HCT116 (cell line): ENCODE data around the gene PRDX2. TPM values are rescaled to one million over a fixed set of nuclear protein-coding genes. Genes with fewer than 3 reads are reported as not detected.

Experiments used
- ATAC-seq: fragments of 200-7000 bp; cut with Tn5 transposase; 2 replicates; pipeline ENCODE4 v1.9.1; 2020; ENCODE audit warnings: mild to moderate bottlenecking, moderate library complexity
- BruUV-seq: library from RNA; stranded (reverse); fragments of 400-500 nt; replicated peaks from 2 replicates; lab custom pipeline; 2021; lab: Mats Ljungman, UMichigan
- CTCF ChIA-PET: fragments of 300-600 bp; sonication (Branson Sonifier 250); formaldehyde crosslinking; loops from one replicate; lab custom pipeline; 2021; ENCODE audit warnings: antibody characterized with exemption; lab: Charles Lee
- POLR2A ChIA-PET: fragments of 300-600, 350-600 bp; sonication (Branson Sonifier 250); formaldehyde crosslinking; loops from one replicate; lab custom pipeline; 2021; ENCODE audit warnings: antibody characterized with exemption; lab: Charles Lee
- RAD21 ChIA-PET, 2 experiments: fragments of 300-600 bp; sonication (Branson Sonifier 250); formaldehyde crosslinking; loops; one replicate each; lab custom pipeline; 2023; ENCODE audit warnings: low total read pairs in 2 of 2; ENCODE audit not compliant: uncharacterized antibody in 2 of 2, unreplicated experiment in 2 of 2, low non-redundant PET in 1 of 2; lab: Charles Lee
- DNase-seq: peaks from one replicate; pipeline ENCODE4 v3.0.0-alpha.2; 2010; ENCODE audit warnings: low read depth, low spot score
- H2AFZ ChIP-seq: fragments of 200-600 bp; shearing (Covaris generic), sonication (generic); 2 replicates; pipeline ENCODE4 v1.6.1; 2017; ENCODE audit warnings: low read depth, mixed run types, mixed read lengths, antibody characterized with exemption, low read length; ENCODE audit not compliant: poor library complexity, severe bottlenecking
- H3K27ac ChIP-seq: 2 replicates; pipeline ENCODE4 v1.5.1; 2012; ENCODE audit warnings: low read depth, low read length
- H3K27me3 ChIP-seq: fragments of 200-600 bp; sonication (generic); 2 replicates; pipeline ENCODE4 v1.6.1; 2016; ENCODE audit warnings: mixed run types, low read length, mixed read lengths; ENCODE audit not compliant: insufficient read depth
- H3K36me3 ChIP-seq, 2 experiments: fragments of 200-500 bp in 1 of 2; fragments of 200-600 bp in 1 of 2; sonication (Bioruptor generic) in 1 of 2; sonication (generic) in 1 of 2; 2 replicates each; pipeline versions ENCODE4 v1.5.1 to v1.6.1; 2014 to 2016; ENCODE audit warnings: low read length in 2 of 2, inconsistent platforms in 1 of 2, mixed read lengths in 1 of 2, mixed run types in 1 of 2; ENCODE audit not compliant: insufficient read depth in 2 of 2, control insufficient read depth in 1 of 2
- H3K4me1 ChIP-seq, 2 experiments: fragments of 200-600 bp in 1 of 2; sonication (generic) in 1 of 2; 2 replicates each; pipeline versions ENCODE4 v1.5.1 to v1.6.1; 2012 to 2017; ENCODE audit warnings: low read length in 2 of 2, inconsistent platforms in 1 of 2, mild to moderate bottlenecking in 1 of 2, mixed read lengths in 1 of 2, mixed run types in 1 of 2, moderate library complexity in 1 of 2; ENCODE audit not compliant: insufficient read depth in 2 of 2, control insufficient read depth in 1 of 2
- H3K4me2 ChIP-seq: fragments of 200-600 bp; sonication (generic); 2 replicates; pipeline ENCODE4 v1.6.1; 2017; ENCODE audit warnings: mixed run types, low read length, mixed read lengths
- H3K4me3 ChIP-seq, 2 experiments: fragments of 200-600 bp in 1 of 2; sonication (generic) in 1 of 2; replicated peaks in 1 of 2; 2 replicates each; pipeline ENCODE4 v1.5.1; 2011 to 2016; ENCODE audit warnings: low read length in 2 of 2, control low read depth in 1 of 2, low read depth in 1 of 2, mild to moderate bottlenecking in 1 of 2, mixed read lengths in 1 of 2, mixed run types in 1 of 2
- H3K79me2 ChIP-seq: fragments of 200-600 bp; sonication (generic); 2 replicates; pipeline ENCODE4 v1.6.1; 2017; ENCODE audit warnings: mild to moderate bottlenecking, mixed run types, low read length, moderate library complexity, mixed read lengths; ENCODE audit not compliant: insufficient read depth
- H3K9ac ChIP-seq: fragments of 200-600 bp; sonication (generic); 2 replicates; pipeline ENCODE4 v1.6.1; 2016; ENCODE audit warnings: low read length, mixed read lengths
- H3K9me2 ChIP-seq: fragments of 200-600 bp; sonication (generic), shearing (Covaris generic); 2 replicates; pipeline ENCODE4 v1.6.1; 2017; ENCODE audit warnings: mixed run types, mild to moderate bottlenecking, moderate library complexity; ENCODE audit not compliant: insufficient read depth
- H3K9me3 ChIP-seq, 2 experiments: fragments of 200-500 bp in 1 of 2; fragments of 200-600 bp in 1 of 2; sonication (Bioruptor generic) in 1 of 2; sonication (generic) in 1 of 2; 2 replicates each; pipeline ENCODE4 v1.6.1; 2014 to 2017; ENCODE audit warnings: low read length in 2 of 2, mixed read lengths in 2 of 2, inconsistent platforms in 1 of 2, low read depth in 1 of 2, mild to moderate bottlenecking in 1 of 2, mixed run types in 1 of 2, moderate library complexity in 1 of 2; ENCODE audit not compliant: control insufficient read depth in 1 of 2, insufficient read depth in 1 of 2
- H4K20me1 ChIP-seq: fragments of 200-600 bp; sonication (generic), shearing (Covaris generic); 2 replicates; pipeline ENCODE4 v1.6.1; 2017; ENCODE audit warnings: mixed run types, mild to moderate bottlenecking, moderate library complexity; ENCODE audit not compliant: insufficient read depth
- ATF3 ChIP-seq: IDR thresholded peaks from 2 replicates; pipeline ENCODE4 v1.6.1; 2012
- CBX3 ChIP-seq: IDR thresholded peaks from 2 replicates; pipeline ENCODE4 v1.6.1; 2012; ENCODE audit warnings: low read depth
- CEBPB ChIP-seq: IDR thresholded peaks from 2 replicates; pipeline ENCODE4 v1.6.1; 2012; ENCODE audit warnings: low read depth
- ELF1 ChIP-seq: IDR thresholded peaks from 2 replicates; pipeline ENCODE4 v1.6.1; 2012; ENCODE audit warnings: low read depth, borderline replicate concordance
- EZH2 ChIP-seq: fragments of 200-600 bp; sonication (generic); IDR thresholded peaks from 2 replicates; pipeline ENCODE4 v1.6.1; 2017; ENCODE audit warnings: antibody characterized with exemption, mixed run types
- FOSL1 ChIP-seq: IDR thresholded peaks from 2 replicates; pipeline ENCODE4 v1.6.1; 2012; ENCODE audit warnings: low read depth
- JUND ChIP-seq: IDR thresholded peaks from 2 replicates; pipeline ENCODE4 v1.6.1; 2012
- RAD21 ChIP-seq: IDR thresholded peaks from 2 replicates; pipeline ENCODE4 v1.6.1; 2012; ENCODE audit warnings: low read depth, mild to moderate bottlenecking
- REST ChIP-seq: IDR thresholded peaks from 2 replicates; pipeline ENCODE4 v1.6.1; 2012; ENCODE audit warnings: low read depth
- SIN3A ChIP-seq: IDR thresholded peaks from 2 replicates; pipeline ENCODE4 v1.6.1; 2012; ENCODE audit warnings: low read depth
- SP1 ChIP-seq: IDR thresholded peaks from 2 replicates; pipeline ENCODE4 v1.6.1; 2012; ENCODE audit warnings: low read depth
- TCF7L2 ChIP-seq: IDR thresholded peaks from 2 replicates; pipeline ENCODE4 v1.7.0; 2011; ENCODE audit warnings: borderline replicate concordance, inconsistent platforms; ENCODE audit not compliant: insufficient read depth, insufficient read length; ENCODE audit errors: extremely low read depth
- ZNF274 ChIP-seq: fragments of 200-500 bp; sonication (Bioruptor generic); IDR thresholded peaks from 2 replicates; pipeline ENCODE4 v1.6.1; 2014; ENCODE audit warnings: mild to moderate bottlenecking, low read depth, low read length, inconsistent platforms
- intact Hi-C: fragments of 100-400 bp; cut with micrococcal nuclease; formaldehyde crosslinking; loops from 2 replicates; pipeline ENCODE4 v1.10.0; 2022
- total RNA-seq: library from RNA; stranded (reverse); gene quantifications from one replicate; pipeline ENCODE4 v1.2.1, GENCODE V29; 2021; ENCODE audit not compliant: unreplicated experiment
- TF ChIP-seq, protein P1 (sequence below): IDR thresholded peaks from 2 replicates; pipeline ENCODE4 v1.6.1; 2012

PRDX2 gene
- total RNA-seq, 1 experiment from 2014 or later = 387 TPM

- H3K4me2 ChIP-seq = no peak within 1 kb of the TSS
- H3K27me3 ChIP-seq = no peaks in the 10 kb centered on the region
- no peaks in the 10 kb centered on the region for H4K20me1 ChIP-seq
- H3K9me3 ChIP-seq = no peaks in the 10 kb centered on the region
- H3K9ac ChIP-seq = no peak within 1 kb of the TSS
- ChIA-PET POLR2A (no interaction called here), RAD21 (no interaction called here), CTCF (interaction anchor here (1.5 kb wide), 1 partner anchor 9 kb away, joined by 4 read pairs; no protein-coding TSS in a partner anchor)
- no peaks in the 10 kb centered on the region for H3K79me2 ChIP-seq
- no peak within 1 kb of the TSS for H2AFZ ChIP-seq
- intact Hi-C loops = no loop called here
- H3K36me3 ChIP-seq = peaks cover 0 to 12% of the 10 kb centered on the region in 2 experiments; a peak in 3 of 4 replicates
- H3K4me3 ChIP-seq = no peak within 1 kb of the TSS
- H3K4me1 ChIP-seq = no peaks in the 10 kb centered on the region
- no peak within 1 kb of the TSS for H3K27ac ChIP-seq
- H3K9me2 ChIP-seq = no peaks in the 10 kb centered on the region
- DNase-seq (no peak), ATAC-seq (peak; percentile 35; the same call in 1 of the 2 replicates)
- TF ChIP-seq CBX3 (no peak), EZH2 (no peak), REST (no peak), TCF7L2 (no peak), SIN3A (no peak), SP1 (no peak), FOSL1 (no peak), CEBPB (no peak), RAD21 (no peak), ELF1 (no peak), ATF3 (no peak), JUND (no peak), ZNF274 (no peak)
- TF ChIP-seq, protein P1, sequence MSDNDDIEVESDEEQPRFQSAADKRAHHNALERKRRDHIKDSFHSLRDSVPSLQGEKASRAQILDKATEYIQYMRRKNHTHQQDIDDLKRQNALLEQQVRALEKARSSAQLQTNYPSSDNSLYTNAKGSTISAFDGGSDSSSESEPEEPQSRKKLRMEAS = no peak
- BruUV-seq = no TSS peak
Measured at GRCh38 chr19:12751635-12752034, 50.0 kb downstream of the PRDX2 start, which contains the start of gene BEST2. BEST2 (plus strand) TSS chr19:12751791; CDS start chr19:12752593, 802 bp downstream.
